Sigmoid colon (tissue), 7 donors: Measurements from ENCODE around the gene CYS1. TPM values are rescaled to one million over a fixed set of nuclear protein-coding genes. Genes with fewer than 3 reads are reported as not detected.
A peak's percentile ranks its signal among the peaks of the same experiment; 100 is the strongest.

Source experiments
- DNase-seq: peaks from one replicate; pipeline ENCODE4 v3.0.0-alpha.2; 2019
- H3K27ac ChIP-seq, 4 donors: fragments of 200-600 bp; sonication (generic); one replicate each; pipeline ENCODE4 v1.5.1; 2016 to 2019; ENCODE audit warnings: mild to moderate bottlenecking in 1 of 4
- H3K27me3 ChIP-seq, 3 donors: fragments of 200-600 bp; sonication (generic); one replicate each; pipeline ENCODE4 v1.5.1; 2019; ENCODE audit warnings: mild to moderate bottlenecking in 1 of 3
- H3K36me3 ChIP-seq, 4 donors: fragments of 200-600 bp; sonication (generic); one replicate each; pipeline ENCODE4 v1.5.1; 2016 to 2019
- H3K4me1 ChIP-seq, 4 donors: fragments of 200-600 bp; sonication (generic); one replicate each; pipeline ENCODE4 v1.5.1; 2017 to 2019
- H3K4me3 ChIP-seq, 4 donors: fragments of 200-600 bp; sonication (generic); one replicate each; pipeline ENCODE4 v1.5.1; 2017 to 2019; ENCODE audit warnings: mild to moderate bottlenecking in 2 of 4, moderate library complexity in 1 of 4
- H3K9me3 ChIP-seq, 4 donors: fragments of 200-600 bp in 3 of 4; sonication (generic) in 3 of 4; one replicate each; pipeline versions ENCODE4 v1.5.1 to v1.6.1; 2013 to 2019
- CTCF ChIP-seq, 4 experiments: fragments of 450-650 bp in 3 of 4; fragments of 200-600 bp in 1 of 4; IDR thresholded peaks; one replicate each; pipeline ENCODE4 v1.5.1; 2016 to 2019; ENCODE audit warnings: antibody characterized with exemption in 4 of 4, mild to moderate bottlenecking in 3 of 4, moderate library complexity in 2 of 4
- EP300 ChIP-seq, 4 donors: sonication (generic); formaldehyde crosslinking; IDR thresholded peaks; one replicate each; pipeline ENCODE4 v1.6.1; 2017; ENCODE audit warnings: antibody characterized with exemption in 4 of 4
- POLR2A ChIP-seq, 2 donors: fragments of 450-650 bp; IDR thresholded peaks; one replicate each; pipeline ENCODE4 v1.6.1; 2016; ENCODE audit warnings: antibody characterized with exemption in 2 of 2, mild to moderate bottlenecking in 2 of 2, moderate library complexity in 2 of 2
- POLR2AphosphoS5 ChIP-seq, 4 donors: sonication (generic); formaldehyde crosslinking; IDR thresholded peaks; one replicate each; pipeline ENCODE4 v1.6.1; 2017; ENCODE audit warnings: antibody characterized with exemption in 4 of 4
- WGBS, 2 donors: extraction: QIAGEN DNeasy Blood & Tissue Kit; methylation state at CpG; one replicate each; pipeline ENCODE4 v1.1.7; 2013; 5-methylcytosine and 5-hydroxymethylcytosine counted together
- intact Hi-C: fragments of 100-400 bp; cut with DNase I; formaldehyde crosslinking; loops from one replicate; pipeline ENCODE4 v1.15.1; 2023
- polyA plus RNA-seq, 3 donors: library from polyadenylated mRNA; stranded (reverse); fragments of 200-250 nt; gene quantifications; one replicate each; pipeline ENCODE4 v1.2.3, GENCODE V29; 2013
- total RNA-seq, 4 donors: library from RNA; depleted of rRNA; stranded (reverse); fragments of >200 nt; gene quantifications; one replicate each; pipeline ENCODE4 v1.1.0, GENCODE V29; 2016
- donor health status: healthy with polysubstance abuse.
- donor health status: Bipolar disorder and iron deficiency.
- donor health status: healthy.

CYS1 gene
- total and polyA plus RNA-seq, 7 donors = 0.46 to 24.6 (median 7.5) TPM

- Histone ChIP-seq H3K36me3 (no peaks in the 10 kb centered on the region), H3K9me3 (peaks cover 0 to 3% (median 0%) of the 10 kb centered on the region in 4 donors), H3K27ac (no peak overlapping the region), H3K4me3 (no peak overlapping the region), H3K27me3 (no peaks in the 10 kb centered on the region), H3K4me1 (no peaks in the 10 kb centered on the region)
- peak; percentile 57 for DNase-seq
- TF ChIP-seq POLR2A (IDR thresholded peaks at IDR 0.05) (no peak), EP300 (IDR thresholded peaks at IDR 0.05) (no peak), POLR2AphosphoS5 (IDR thresholded peaks at IDR 0.05) (no peak), CTCF (IDR thresholded peaks at IDR 0.05) (no peak)
- WGBS, 2 donors = 91% methylated on average over 16 of the region's 16 CpGs
- intact Hi-C loops = no loop called here
Measured at GRCh38 chr2:10022041-10022421, 58.2 kb downstream of the CYS1 start.

GRCh38 chr2:10019602-10020400, 60.4 kb downstream of the CYS1 start:
- TF ChIP-seq POLR2AphosphoS5 (IDR thresholded peaks at IDR 0.05) (no peak), EP300 (IDR thresholded peaks at IDR 0.05) (no peak), CTCF (IDR thresholded peaks at IDR 0.05) (no peak), POLR2A (IDR thresholded peaks at IDR 0.05) (no peak)
- Histone ChIP-seq H3K9me3 (peaks cover 0 to 3% (median 0%) of the 10 kb centered on the region in 4 donors), H3K4me1 (no peaks in the 10 kb centered on the region), H3K27ac (no peak overlapping the region), H3K36me3 (no peaks in the 10 kb centered on the region), H3K4me3 (no peak overlapping the region), H3K27me3 (no peaks in the 10 kb centered on the region)
- intact Hi-C loops = no loop called here
- peak; percentile 56 for DNase-seq
- 81 to 89% methylated on average over 27 of the region's 27 CpGs for WGBS, 2 donors

- intact Hi-C loops = no loop called here
- H3K36me3 ChIP-seq = no peaks in the 10 kb centered on the region
Measured at GRCh38 chr2:10019174-10019573, 61.0 kb downstream of the CYS1 start.

GRCh38 chr2:10017313-10017941, 62.8 kb downstream of the CYS1 start:
- Histone ChIP-seq H3K27me3 (no peaks in the 10 kb centered on the region), H3K36me3 (no peaks in the 10 kb centered on the region), H3K9me3 (peaks cover 0 to 3% (median 0%) of the 10 kb centered on the region in 4 donors), H3K4me1 (no peaks in the 10 kb centered on the region), H3K27ac (no peak overlapping the region), H3K4me3 (no peak overlapping the region)
- DNase-seq = no peak
- intact Hi-C loops = no loop called here
- WGBS, 2 donors = 88 to 90% methylated on average over 5 of the region's 5 CpGs
- TF ChIP-seq CTCF (IDR thresholded peaks at IDR 0.05) (no peak), POLR2AphosphoS5 (IDR thresholded peaks at IDR 0.05) (no peak), POLR2A (IDR thresholded peaks at IDR 0.05) (no peak), EP300 (IDR thresholded peaks at IDR 0.05) (no peak)

More at GRCh38 chr2:10019174-10019573, 61.0 kb downstream of the CYS1 start:
- no peak for DNase-seq
- TF ChIP-seq POLR2A (IDR thresholded peaks at IDR 0.05) (no peak), CTCF (IDR thresholded peaks at IDR 0.05) (no peak), EP300 (IDR thresholded peaks at IDR 0.05) (no peak), POLR2AphosphoS5 (IDR thresholded peaks at IDR 0.05) (no peak)
- H3K4me3 ChIP-seq = no peak overlapping the region
- peaks cover 0 to 3% (median 0%) of the 10 kb centered on the region in 4 donors for H3K9me3 ChIP-seq
- no peak overlapping the region for H3K27ac ChIP-seq
- H3K27me3 ChIP-seq = no peaks in the 10 kb centered on the region
- no peaks in the 10 kb centered on the region for H3K4me1 ChIP-seq
- WGBS, 2 donors = 56 to 72% methylated on average over 8 of the region's 8 CpGs
